Activated T-helper 1 cell treated with anti-CD3 and anti-CD28 coated beads, Interleukin-12 subunit alpha, Interleukin-12 subunit beta, Interleukin-2, Interleukin-4 antibody, amounts not matched to agents 30 ng/mL and 10 ng/mL and 1 ng/mL, durations not matched to agents 14 hours and 24 hours and 36 hours (primary cell): ENCODE results near the gene IPCEF1. TPM values are rescaled to one million over a fixed set of nuclear protein-coding genes. Genes with fewer than 3 reads are reported as not detected.

Source experiments
- DNase-seq: peaks from one replicate; pipeline ENCODE4 v3.0.0; 2021; ENCODE audit warnings: low spot score
- H3K27ac Mint-ChIP-seq: one replicate; pipeline ENCODE4 v1.8.0; 2021; ENCODE audit warnings: mild to moderate bottlenecking, mixed read lengths
- H3K27me3 Mint-ChIP-seq: one replicate; pipeline ENCODE4 v1.8.0; 2022; ENCODE audit warnings: mild to moderate bottlenecking, moderate library complexity, mixed read lengths; ENCODE audit not compliant: insufficient read depth
- H3K36me3 Mint-ChIP-seq: one replicate; pipeline ENCODE4 v1.8.0; 2021; ENCODE audit warnings: low read depth, mixed read lengths
- H3K4me1 Mint-ChIP-seq: one replicate; pipeline ENCODE4 v1.8.0; 2021; ENCODE audit warnings: low read depth, mixed read lengths
- H3K4me3 Mint-ChIP-seq: one replicate; pipeline ENCODE4 v1.8.0; 2021; ENCODE audit warnings: mild to moderate bottlenecking, moderate library complexity, mixed read lengths
- H3K9me3 Mint-ChIP-seq: one replicate; pipeline ENCODE4 v1.8.0; 2021; ENCODE audit warnings: mixed read lengths
- intact Hi-C: fragments of 100-400 bp; cut with micrococcal nuclease; formaldehyde crosslinking; loops from one replicate; pipeline ENCODE4 v1.15.1; 2024
- total RNA-seq: library from RNA; stranded (reverse); gene quantifications from 2 replicates; pipeline ENCODE4 v1.2.3, GENCODE V29; 2022

The IPCEF1 gene
- total RNA-seq, 1 donor from 2014 or later: 4.2 TPM

DNA sequence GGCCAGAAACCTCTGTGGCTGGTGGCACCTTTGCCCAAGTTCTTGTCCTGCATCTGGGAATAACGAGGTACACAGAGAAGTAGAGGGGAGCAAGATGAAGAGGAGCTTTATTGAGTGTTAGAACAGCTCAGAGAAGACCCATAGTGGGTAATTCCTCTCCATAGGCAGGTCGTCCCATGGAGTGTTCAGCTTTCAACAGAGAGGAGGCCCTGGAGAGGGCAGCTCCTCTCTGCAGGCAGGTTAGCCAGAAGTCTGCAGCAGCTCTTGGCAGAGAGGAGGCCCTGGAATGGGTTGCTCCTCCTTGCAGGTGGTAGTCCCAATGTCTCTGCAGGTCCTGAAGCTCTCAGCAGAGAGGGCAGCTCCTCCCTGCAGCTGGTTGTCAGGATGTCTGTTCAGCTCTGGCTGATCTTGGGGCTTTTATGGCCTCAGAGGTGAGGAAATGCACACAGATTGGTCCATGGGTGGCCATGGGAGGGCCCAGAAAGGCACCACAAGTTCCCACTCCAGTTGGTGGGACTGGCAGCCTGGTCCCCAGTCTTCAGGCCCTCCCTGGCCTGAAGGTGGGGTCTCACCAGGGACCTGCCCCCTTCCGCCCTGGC is 89.0 kb downstream of the IPCEF1 start:
- peaks cover 2% of the 10 kb centered on the region for H3K36me3 Mint-ChIP-seq
- no peak overlapping the region for H3K4me3 Mint-ChIP-seq
- intact Hi-C loops: no loop called here
- peaks cover 22% of the 10 kb centered on the region for H3K4me1 Mint-ChIP-seq
- no peak overlapping the region for H3K27ac Mint-ChIP-seq
- peaks cover 6% of the 10 kb centered on the region for H3K9me3 Mint-ChIP-seq
- H3K27me3 Mint-ChIP-seq: peaks cover 2% of the 10 kb centered on the region
- no peak for DNase-seq

DNA sequence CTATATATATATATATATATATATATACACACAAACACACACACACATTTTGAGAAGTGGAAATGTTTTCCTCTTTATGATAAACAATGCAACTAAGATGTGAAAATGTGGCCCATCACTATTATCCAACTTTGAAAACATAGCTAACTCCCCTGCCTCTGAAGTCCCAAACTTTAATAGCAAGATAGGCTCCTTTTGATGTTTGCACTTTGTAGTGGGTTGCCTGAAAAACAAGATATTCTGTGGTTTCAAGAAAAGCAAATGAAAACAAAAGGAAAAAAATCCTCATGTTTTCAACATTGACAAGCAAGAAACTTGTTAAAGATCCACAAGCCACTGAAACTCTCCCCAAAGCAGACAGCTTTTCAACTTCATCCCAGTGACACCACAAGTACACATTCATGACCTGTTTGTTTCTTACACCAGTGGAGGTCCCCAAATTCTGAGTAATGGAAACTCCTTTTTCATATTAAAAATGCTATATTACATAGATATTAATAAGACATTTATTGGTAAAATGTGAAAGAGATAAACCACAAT is 90.0 kb downstream of the IPCEF1 start:
- intact Hi-C loops: loop anchor here (1.0 kb wide), 3 partner anchors 11 to 37 kb away; no protein-coding TSS in a partner anchor
- H3K27ac Mint-ChIP-seq: peak overlapping the region; percentile 79
- peaks cover 2% of the 10 kb centered on the region for H3K36me3 Mint-ChIP-seq

DNA sequence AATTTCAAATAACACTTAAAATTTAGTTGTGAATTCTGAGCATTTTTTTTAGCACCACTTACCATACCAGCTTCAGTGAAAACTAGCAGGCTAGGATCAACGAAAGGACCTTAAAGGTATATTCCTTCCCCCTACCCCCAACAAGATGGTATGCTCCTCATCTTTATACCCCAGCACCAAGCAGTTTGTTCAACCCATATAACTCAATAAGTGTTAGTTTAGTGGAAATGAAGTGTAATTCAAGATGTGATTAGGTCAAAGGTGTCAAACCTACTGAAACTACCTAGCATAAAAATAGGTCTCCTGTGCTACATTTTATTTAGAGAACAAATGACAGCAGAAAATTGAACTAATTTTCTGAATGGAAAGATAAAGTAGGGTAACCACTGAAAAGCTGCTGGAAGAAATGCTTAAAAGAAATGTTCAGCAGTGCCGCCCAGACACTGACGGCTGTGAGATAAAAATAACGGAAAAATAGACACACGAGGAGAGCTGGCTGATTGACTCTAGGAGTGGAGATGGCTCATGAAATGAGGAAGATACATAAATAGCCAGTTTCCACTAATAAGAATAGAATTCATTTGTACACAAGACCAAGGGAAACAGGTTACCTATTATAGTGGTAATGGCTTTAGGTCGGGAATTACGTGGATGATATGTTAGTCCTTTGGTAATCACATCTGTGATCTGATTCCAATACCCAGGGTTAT is 94.8 kb downstream of the IPCEF1 start:
- Mint-ChIP-seq H3K4me1 (peaks cover 21% of the 10 kb centered on the region), H3K9me3 (peaks cover 6% of the 10 kb centered on the region), H3K27me3 (peaks cover 15% of the 10 kb centered on the region), H3K4me3 (no peak overlapping the region), H3K27ac (no peak overlapping the region), H3K36me3 (peaks cover 5% of the 10 kb centered on the region)
- intact Hi-C loops: no loop called here
- DNase-seq: no peak

More for the DNA sequence above, 90.0 kb downstream of the IPCEF1 start:
- DNase-seq: no peak
- Mint-ChIP-seq H3K27me3 (peaks cover 5% of the 10 kb centered on the region), H3K4me1 (peaks cover 22% of the 10 kb centered on the region), H3K4me3 (no peak overlapping the region), H3K9me3 (peaks cover 6% of the 10 kb centered on the region)

DNA sequence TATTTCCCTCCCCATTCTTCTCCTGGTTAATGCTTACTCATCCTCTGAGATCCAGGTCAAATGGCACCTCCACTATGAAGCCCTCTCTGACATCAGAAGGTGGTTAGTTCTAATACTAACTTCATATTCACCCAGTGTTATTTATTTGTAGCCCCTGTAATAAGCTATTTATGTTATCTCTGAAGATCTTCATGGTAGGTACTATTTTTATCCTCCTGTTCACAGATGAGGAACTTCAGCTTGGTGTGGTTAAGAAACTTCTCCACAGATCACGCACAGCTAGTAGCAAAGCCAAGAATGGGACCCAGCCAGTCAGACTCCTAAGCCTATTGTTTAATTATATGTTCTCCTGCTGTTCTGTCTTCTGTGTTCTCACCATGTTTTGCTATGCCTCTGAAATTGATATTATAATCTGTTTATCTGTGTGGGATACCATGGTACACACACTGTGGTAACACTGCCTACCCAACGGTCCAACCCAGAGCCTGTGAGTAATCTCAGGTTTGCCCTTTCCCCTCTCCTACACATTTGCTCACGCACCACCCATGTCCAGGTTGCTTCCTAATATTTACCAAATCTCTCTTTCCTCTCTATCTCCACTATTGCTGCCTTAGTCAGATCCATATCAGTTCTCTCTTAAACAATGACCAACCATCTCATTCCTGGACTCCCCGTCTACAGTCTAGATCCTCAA is 98.4 kb downstream of the IPCEF1 start:
- H3K27ac Mint-ChIP-seq: no peak overlapping the region
- H3K36me3 Mint-ChIP-seq: peaks cover 5% of the 10 kb centered on the region
- intact Hi-C loops: no loop called here
- peaks cover 15% of the 10 kb centered on the region for H3K27me3 Mint-ChIP-seq
- DNase-seq: no peak
- peaks cover 25% of the 10 kb centered on the region for H3K9me3 Mint-ChIP-seq
- H3K4me1 Mint-ChIP-seq: peaks cover 16% of the 10 kb centered on the region
- no peak overlapping the region for H3K4me3 Mint-ChIP-seq

DNA sequence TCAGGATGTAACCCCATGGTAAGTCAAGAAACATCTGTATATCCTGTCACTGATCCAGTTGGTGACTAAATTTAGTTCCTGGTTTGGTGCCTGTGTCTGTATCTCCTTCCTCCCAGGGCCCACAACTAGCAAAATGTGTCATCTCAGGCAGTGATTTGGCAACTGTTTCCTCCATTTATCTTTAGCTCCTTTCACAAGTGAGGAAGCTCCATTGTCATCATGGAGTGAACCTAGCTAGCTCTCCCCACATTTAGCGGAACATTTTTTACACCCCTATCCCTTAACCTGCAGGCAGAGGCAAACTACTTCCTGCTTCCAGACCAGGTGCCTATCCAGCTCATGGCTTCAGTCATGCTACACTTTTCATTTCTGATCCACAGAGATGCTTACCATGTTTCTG is 99.5 kb downstream of the IPCEF1 start:
- H3K27ac Mint-ChIP-seq: no peak overlapping the region
- intact Hi-C loops: no loop called here

DNA sequence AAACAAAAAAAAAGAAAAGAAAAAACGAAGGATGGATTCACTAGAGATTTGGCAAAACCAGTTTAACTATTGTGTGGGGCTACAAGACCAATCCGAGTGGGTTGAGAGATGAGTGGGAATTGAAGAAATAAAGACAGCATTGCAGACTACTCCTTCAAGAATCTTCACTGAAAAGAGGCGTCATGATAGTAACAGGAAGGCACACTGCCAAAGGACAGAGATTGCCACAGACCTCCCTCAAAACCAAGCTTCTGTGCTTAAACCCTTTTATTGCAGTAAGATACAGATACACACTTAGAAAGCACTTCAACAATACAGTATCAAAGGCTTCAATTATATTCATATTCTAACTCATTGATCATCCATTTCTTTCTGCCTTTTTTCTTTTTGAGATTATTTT is 103.9 kb downstream of the IPCEF1 start:
- H3K4me1 Mint-ChIP-seq: peaks cover 40% of the 10 kb centered on the region

More for the DNA sequence above, 99.5 kb downstream of the IPCEF1 start:
- Mint-ChIP-seq H3K4me1 (peaks cover 16% of the 10 kb centered on the region), H3K27me3 (peaks cover 15% of the 10 kb centered on the region), H3K36me3 (peaks cover 5% of the 10 kb centered on the region), H3K4me3 (no peak overlapping the region), H3K9me3 (peaks cover 25% of the 10 kb centered on the region)
- no peak for DNase-seq

DNA sequence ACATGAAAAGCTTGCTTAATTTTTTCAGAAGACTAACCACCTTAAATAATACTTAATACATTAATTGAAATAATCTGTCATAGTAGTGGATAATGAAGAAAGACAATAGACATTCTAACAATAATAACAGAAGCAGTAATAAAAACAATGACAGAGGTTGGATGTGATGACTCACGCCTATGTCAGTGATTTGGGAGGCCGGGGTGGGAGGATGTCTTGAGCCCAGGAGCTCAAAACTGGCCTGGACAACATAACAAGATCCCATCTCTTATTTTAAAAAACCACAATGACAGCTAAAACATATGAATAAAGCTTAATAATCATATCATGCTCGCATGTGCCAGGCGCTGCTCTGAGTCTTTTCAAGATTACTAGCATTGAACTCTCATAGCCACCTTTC is 105.5 kb downstream of the IPCEF1 start:
- intact Hi-C loops: loop anchor here (2.0 kb wide), 1 partner anchor 54 kb away; no protein-coding TSS in a partner anchor
- Mint-ChIP-seq H3K4me1 (peaks cover 50% of the 10 kb centered on the region), H3K4me3 (no peak overlapping the region), H3K36me3 (peaks cover 2% of the 10 kb centered on the region), H3K9me3 (peaks cover 24% of the 10 kb centered on the region), H3K27ac (no peak overlapping the region), H3K27me3 (peaks cover 3% of the 10 kb centered on the region)
- DNase-seq: no peak

More for the DNA sequence above, 103.9 kb downstream of the IPCEF1 start:
- intact Hi-C loops: no loop called here
- Mint-ChIP-seq H3K27me3 (peaks cover 3% of the 10 kb centered on the region), H3K27ac (no peak overlapping the region), H3K4me3 (no peak overlapping the region), H3K9me3 (peaks cover 29% of the 10 kb centered on the region), H3K36me3 (peaks cover 6% of the 10 kb centered on the region)
- DNase-seq: no peak

DNA sequence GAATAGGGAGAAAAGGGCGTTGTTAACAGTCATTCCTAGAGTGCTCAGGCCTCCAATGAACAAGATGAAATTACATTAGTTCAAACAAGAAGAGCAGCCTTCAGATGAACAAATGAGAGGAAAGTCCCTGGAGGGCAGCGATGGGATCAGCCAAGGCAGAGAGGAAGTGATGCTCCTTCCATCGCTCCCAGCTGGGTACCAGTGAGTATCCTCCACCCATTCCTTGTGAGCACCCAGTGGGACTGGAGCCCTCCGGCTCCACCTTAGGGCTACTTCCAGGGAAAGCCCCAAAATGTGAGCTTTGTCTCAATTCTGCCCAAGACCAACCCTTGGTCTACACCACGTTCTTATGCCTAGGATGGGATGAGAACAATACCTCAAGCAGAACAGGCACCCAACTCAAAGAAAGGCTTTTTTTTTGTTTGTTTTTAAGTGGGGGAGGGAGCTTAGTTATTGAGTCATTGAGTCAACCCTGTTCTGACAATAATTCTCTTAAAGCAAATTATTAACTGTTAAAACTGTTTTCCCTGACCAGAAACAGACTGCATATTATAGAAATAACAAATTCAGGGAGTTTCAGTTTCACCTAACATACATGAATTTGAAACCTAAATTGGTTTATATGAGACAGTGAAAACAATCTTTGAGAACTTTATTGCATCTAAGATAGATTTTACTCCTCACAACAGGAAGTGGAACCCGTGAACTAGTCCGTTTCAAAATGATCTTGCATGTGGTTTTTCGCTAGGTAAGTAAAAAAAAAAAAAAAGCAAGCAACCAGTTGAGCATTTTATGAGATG is 106.9 kb downstream of the IPCEF1 start:
- peaks cover 10% of the 10 kb centered on the region for H3K9me3 Mint-ChIP-seq
- H3K36me3 Mint-ChIP-seq: peaks cover 4% of the 10 kb centered on the region
- intact Hi-C loops: loop anchor here (1.0 to 10.0 kb wide), 12 partner anchors 8 to 1168 kb away; partner anchors contain the start of genes SCAF8 and TFB1M
- H3K4me1 Mint-ChIP-seq: peaks cover 64% of the 10 kb centered on the region
- peak overlapping the region; percentile 89 for H3K27ac Mint-ChIP-seq
- H3K27me3 Mint-ChIP-seq: peaks cover 3% of the 10 kb centered on the region
- peak; percentile 23 for DNase-seq
- peak overlapping the region; percentile 65 for H3K4me3 Mint-ChIP-seq

DNA sequence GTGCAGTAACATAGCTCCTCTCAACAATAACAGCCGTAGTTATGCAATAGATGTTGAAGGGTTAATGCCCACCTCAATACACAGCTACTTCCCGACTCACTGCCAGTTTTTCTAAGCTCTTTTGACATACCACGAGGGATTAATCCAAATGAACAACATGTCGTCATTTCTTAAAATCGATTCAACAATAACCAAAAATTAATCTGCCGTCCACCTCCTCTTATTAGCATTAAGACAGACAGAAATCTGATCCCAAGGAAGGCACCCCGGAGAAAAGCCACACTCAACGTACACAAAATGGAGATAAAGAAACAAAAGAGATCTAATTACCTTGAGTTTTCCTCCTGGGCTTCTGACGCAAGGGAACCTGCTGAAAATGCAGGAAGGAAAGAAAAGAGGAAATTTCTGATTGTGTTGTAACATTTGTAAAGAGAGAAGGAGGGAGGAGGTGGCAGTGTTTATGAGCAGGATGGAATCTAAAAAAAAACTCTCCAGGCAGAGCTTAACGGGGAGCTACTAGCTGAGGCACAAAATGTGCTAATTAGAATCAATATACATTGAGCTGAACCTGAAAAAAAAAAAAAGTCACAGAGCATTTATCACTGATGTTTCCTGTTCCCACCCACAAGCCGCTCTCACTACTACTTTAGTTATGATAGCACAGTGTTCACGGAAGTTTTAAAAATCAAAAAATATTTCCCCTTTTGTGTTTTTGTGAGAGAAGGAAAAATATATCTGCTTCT is 109.3 kb downstream of the IPCEF1 start:
- intact Hi-C loops: loop anchor here (2.0 to 10.0 kb wide), 6 partner anchors 30 to 1170 kb away; partner anchors contain the start of genes SCAF8 and TFB1M
- Mint-ChIP-seq H3K36me3 (peaks cover 12% of the 10 kb centered on the region), H3K27me3 (no peaks in the 10 kb centered on the region), H3K4me3 (peak overlapping the region; percentile 85), H3K27ac (peak overlapping the region; percentile 76), H3K9me3 (peaks cover 11% of the 10 kb centered on the region), H3K4me1 (peaks cover 87% of the 10 kb centered on the region)
- no peak for DNase-seq

DNA sequence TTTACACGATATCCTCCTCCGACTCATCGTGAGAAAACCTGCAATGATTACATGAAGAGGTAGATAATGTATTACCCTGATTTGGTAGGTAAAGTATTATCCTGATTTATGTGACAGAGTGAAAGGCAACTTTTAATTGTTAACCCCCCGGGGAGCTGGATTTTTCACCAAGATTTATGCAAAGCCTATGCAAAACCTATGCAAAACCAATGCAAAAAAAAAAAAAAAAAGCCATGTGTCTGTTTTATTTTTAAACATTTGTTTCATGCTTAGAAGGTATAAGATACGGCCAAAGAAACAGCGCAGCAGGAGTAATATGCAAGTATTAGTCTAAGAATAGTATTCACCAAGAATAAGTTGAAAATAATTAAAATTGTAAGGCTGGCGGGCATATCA is 109.9 kb downstream of the IPCEF1 start:
- Mint-ChIP-seq H3K36me3 (peaks cover 12% of the 10 kb centered on the region), H3K27ac (peak overlapping the region; percentile 54), H3K4me3 (peak overlapping the region; percentile 85), H3K4me1 (peaks cover 87% of the 10 kb centered on the region), H3K9me3 (peaks cover 11% of the 10 kb centered on the region), H3K27me3 (no peaks in the 10 kb centered on the region)
- intact Hi-C loops: loop anchor here (2.0 to 10.0 kb wide), 6 partner anchors 30 to 1171 kb away; partner anchors contain the start of genes SCAF8 and TFB1M
- no peak for DNase-seq

DNA sequence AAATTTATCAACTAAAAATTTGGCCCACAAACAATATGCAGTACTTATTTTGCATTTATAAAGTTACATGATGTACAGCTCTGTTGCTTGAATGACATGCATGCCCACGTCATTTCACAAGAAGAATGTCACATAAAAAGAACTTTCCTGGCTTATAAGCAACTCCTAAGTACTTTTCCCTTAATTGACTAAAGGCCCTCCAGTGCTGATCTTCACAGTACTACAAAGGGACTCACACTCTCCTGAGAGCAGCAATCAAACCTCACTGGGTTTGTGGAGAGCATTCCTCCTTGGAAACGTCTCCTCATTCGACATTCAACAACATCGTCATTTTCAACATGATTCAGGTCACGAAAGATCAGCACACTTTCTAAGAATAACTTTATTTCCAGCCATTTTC is 111.1 kb downstream of the IPCEF1 start:
- Mint-ChIP-seq H3K9me3 (peaks cover 8% of the 10 kb centered on the region), H3K27me3 (no peaks in the 10 kb centered on the region), H3K4me1 (peaks cover 90% of the 10 kb centered on the region), H3K4me3 (peak overlapping the region; percentile 85), H3K36me3 (peaks cover 13% of the 10 kb centered on the region), H3K27ac (peak overlapping the region; percentile 67)
- intact Hi-C loops: loop anchor here (5.0 to 10.0 kb wide), 5 partner anchors 362 to 1172 kb away; partner anchors contain the start of genes SCAF8 and TFB1M
- DNase-seq: no peak
